Measurements from ENCODE around the gene TYW1.
"Not testable (repeated sequence)": the region's sequence is repeated elsewhere in the genome, so short reads cannot be mapped to it uniquely, and the experiment has no call there.

The TYW1 gene, protein sequence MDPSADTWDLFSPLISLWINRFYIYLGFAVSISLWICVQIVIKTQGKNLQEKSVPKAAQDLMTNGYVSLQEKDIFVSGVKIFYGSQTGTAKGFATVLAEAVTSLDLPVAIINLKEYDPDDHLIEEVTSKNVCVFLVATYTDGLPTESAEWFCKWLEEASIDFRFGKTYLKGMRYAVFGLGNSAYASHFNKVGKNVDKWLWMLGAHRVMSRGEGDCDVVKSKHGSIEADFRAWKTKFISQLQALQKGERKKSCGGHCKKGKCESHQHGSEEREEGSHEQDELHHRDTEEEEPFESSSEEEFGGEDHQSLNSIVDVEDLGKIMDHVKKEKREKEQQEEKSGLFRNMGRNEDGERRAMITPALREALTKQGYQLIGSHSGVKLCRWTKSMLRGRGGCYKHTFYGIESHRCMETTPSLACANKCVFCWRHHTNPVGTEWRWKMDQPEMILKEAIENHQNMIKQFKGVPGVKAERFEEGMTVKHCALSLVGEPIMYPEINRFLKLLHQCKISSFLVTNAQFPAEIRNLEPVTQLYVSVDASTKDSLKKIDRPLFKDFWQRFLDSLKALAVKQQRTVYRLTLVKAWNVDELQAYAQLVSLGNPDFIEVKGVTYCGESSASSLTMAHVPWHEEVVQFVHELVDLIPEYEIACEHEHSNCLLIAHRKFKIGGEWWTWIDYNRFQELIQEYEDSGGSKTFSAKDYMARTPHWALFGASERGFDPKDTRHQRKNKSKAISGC

DNA sequence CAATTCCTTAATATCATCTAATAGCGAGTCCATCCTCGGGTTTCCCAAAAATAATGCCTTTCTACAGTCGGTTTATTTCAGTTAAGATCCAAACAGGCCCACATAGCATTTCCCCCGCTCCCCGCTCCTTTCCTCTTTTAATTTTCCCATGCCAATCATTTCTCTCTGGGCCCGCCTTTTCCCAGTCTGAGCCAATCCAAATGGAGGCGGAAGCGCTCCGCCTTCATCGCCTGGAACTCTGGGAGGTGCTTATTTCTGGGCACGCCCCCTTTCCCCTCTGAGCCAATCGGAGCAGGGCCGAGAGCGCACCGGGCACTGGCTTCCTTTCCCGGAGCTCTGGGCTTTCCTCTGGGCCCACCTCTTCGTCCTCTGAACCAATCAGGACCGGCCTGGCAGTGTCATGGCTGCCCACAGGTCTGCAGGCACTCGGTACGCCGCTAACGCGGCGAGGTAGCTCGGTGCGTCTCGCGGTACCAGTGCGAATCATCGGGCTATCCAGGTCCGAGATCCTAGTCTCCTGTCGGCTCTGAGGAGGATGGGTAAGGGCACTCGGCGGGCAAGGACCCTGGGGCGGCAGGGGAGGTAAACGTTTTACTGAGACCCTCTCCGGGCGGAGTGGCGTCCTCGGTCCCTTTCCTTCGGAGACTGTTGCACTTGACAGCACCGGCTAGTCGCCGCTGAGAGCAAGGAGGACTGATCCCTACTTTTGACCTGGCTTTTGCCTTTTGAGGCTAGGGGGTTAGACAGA is at the start of gene TYW1:
Gene TYW1 (plus strand): TSS at position 390 of the 748 bp plus-strand sequence. CDS start 146 bp downstream, at position 536.
- DNase-seq (ENCODE audit: low spot score) = peak; percentile 71

DNA sequence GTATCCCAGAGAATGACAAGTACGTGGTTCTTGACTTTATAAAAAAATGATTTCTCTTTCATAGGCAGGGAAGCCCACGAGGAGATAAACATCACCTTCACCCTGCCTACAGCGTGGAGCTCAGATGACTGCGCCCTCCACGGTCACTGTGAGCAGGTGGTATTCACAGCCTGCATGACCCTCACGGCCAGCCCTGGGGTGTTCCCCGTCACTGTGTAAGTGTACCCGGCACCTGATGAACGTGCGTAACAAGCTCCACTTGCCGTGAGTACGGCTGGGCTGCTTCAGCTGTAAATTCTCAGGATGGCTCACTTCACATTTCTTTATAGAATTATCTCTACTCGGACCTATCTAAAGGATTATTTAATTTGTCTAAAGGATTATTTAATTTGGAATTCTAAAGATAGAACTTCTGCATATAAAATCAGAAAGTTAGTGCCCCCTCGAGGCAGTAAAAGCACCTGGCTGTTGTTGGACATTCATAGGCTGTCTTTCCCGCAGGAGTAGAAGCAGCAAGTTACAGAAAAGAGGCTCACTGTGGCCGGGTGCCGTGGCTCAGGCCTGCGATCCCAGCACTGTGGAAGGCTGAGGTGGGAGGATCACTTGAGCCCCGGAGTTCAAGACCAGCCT is 48.0 kb upstream of the TYW1 start:
- no peak for DNase-seq (ENCODE audit: low spot score)

DNA sequence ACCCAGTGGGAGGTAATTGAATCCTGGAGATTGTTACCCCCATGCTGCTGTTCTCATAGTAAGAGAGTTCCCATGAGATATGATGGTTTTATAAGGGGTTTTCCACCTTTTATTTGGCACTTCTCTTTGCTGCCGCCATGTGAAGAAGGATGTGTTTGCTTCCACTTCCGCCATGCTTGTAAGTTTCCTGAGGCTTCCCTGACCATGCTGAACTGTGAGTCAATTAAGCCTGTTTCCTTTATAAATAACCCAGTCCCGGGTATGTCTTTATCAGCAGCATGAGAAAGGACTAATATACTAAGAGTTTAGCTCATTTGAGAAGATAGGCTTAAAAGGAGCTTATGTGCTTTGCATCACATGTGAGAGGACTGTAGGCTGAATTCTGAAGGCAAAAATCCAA is 46.3 kb upstream of the TYW1 start:
- no peak for DNase-seq (ENCODE audit: low spot score)

DNA sequence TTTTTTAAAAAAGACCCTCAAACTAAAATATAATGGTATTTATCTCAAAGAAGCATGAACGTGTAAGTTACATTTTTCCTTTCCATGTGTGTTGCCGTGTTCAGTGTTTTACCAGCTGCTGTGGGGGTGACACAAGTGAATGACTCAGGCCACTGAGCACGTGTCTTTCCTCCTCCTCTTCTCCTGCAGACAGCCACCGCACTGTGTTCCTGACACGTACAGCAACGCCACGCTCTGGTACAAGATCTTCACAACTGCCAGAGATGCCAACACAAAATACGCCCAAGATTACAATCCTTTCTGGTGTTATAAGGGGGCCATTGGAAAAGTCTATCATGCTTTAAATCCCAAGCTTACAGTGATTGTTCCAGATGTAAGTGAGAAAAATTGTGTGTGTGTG is 45.9 kb upstream of the TYW1 start:
- DNase-seq (ENCODE audit: low spot score) = no peak

DNA sequence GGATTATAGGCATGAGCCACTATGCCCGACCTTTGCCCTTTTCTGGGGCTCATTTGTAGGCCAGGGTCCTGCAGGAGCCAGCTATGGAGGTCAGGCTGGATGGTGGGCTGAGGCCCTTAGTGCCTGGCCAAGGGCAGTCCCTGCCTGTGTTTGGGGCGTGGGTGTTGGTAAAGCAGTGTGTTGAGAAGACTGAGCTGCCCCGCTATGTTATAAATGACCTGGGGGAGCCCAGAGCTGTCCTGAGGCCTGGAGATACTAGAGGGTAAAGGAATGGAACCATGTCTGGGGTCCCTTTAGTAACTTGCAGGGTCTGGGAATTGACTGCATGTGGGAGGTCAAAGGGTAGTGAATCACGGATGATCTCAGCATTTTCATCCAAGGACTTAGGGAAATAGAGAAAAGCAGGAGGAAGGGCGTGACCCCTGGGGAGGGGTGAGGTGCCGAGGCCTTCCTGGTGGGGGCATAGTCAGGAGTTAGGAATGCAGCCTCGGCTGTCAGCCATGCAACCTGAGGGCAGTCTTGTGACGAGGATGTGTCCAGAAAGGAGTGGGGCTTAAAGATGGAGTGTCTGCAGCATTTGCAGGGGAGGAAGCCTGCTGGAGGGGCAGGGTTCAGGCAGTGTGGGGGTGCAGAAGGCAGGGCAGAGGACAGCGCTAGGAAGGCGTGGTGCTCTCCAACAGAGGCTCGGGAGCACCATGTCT is 44.1 kb upstream of the TYW1 start:
- DNase-seq (ENCODE audit: low spot score) = peak; percentile 34

DNA sequence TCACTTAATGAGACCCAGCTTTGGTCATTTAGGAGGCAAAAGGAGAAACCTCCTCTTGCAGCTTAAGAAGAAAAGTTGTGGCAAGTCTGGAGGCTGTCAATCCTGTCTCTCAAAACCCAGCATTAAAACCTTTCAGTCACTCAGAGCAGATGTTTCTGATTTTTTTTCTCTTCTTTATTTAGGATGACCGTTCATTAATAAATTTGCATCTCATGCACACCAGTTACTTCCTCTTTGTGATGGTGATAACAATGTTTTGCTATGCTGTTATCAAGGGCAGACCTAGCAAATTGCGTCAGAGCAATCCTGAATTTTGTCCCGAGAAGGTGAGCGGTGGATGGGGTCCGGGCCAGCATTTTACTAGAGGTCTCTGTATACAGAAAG is 43.6 kb upstream of the TYW1 start:
- no peak for DNase-seq (ENCODE audit: low spot score)

DNA sequence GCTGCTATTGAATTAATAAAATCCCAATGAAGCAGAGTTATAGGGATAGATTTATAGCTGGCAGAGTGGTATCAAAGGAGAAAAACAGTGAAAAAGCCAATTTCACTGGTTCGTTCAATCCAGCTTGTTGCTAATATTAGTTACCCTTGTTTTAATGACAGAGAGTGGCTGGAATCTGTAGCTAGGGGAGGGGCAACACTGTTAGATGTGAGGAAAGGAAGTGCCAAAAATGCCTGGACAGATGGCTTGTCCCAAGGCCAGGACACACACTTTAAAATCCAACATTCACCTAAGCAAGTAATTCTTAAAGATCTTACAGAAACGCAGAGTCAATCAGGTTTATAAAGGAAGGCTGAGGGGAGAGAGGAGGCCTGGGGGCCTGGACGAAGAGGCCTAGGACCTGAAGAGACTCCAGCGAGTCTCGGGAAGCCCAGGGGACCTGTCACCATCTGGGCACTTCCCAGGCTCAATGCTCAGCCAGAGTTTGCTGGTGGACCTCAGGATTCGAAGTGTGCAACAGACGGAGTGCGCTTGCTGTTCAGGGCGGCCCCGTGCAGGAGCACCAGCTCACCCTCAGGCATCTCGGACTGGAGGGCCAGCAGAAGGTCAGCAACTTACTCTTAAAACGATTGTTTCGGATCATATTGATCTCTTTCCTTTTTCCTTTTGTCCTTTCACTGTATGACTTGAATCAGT is 38.9 kb upstream of the TYW1 start:
- DNase-seq (ENCODE audit: low spot score) = no peak

DNA sequence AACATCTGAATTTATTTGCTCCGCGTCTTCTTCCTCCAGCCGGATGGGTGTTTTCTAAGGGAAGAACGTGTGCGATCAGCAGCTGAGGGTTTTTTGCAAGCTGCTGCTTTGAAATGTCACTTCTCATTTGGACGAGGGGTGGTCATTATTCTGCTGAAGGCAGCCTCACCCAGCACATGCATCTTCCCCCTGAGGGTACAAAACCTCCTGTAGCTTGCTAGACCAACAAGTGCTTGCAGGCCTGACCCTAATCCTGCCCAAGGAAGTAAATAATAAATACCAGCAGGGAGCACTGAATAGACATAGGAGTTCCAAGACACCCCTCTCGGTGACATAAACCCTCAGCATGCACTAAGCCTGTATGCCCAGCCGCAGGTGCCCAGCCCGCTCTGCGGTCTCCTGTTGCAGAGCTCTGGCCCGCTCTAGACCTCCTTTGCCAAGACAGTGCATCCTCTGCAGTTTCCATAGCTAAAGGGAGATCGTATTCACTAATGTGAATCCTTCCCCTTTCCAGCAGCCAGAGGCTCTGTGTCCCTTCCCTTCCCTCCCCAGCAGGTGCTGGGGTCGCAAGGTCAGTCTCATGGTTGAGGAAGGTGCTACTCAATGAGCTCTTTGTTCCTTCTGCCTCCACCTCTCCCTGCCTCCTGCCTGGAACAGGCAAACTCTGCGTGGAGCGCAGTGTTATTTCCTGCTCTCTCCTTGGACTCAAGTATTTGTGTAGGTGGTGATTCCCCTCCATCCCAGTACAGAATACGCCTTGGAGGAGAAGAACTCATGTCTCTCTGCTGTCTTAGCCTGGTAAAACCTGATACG is 37.9 kb upstream of the TYW1 start:
- peak; percentile 38 for DNase-seq (ENCODE audit: low spot score)

DNA sequence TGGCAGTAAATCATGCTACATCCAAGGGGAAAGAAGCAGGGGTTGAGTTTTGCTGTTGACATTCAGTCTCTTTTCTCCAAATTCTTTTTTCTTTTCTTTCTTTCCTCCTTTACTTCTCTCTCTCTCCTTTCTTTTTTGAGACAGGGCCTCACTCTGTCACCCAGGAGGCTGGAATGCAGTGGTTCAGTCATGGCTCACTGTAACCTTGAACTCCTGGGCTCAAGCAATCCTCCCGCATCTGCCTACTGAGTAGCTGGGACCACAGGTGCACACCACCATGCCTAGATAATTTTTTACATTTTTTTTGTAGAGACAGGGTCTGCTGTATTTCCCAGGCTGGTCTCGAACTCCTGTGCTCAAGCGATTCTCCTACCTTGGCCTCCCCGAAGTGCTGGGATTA is 36.4 kb upstream of the TYW1 start:
- no peak for DNase-seq (ENCODE audit: low spot score)

DNA sequence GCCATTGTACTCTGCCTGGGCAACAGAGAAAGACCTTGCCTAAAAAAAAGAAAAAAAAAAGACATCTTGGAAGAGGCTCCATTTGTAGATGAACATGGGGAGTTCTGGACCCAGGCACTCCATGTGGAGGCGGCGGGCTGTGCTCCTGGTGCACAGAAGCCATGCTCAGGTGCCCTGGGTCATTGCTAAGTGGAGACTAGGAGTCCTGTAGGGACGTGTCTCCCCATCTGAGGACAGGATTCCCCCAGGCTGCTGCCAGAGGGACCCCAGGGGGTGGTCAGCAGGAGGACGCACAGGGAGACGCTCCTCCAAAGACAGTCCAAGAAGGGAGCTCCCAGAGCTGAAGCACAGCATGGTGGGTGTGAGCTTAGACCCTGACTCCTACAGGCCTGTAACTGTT is 35.5 kb upstream of the TYW1 start:
- no peak for DNase-seq (ENCODE audit: low spot score)

DNA sequence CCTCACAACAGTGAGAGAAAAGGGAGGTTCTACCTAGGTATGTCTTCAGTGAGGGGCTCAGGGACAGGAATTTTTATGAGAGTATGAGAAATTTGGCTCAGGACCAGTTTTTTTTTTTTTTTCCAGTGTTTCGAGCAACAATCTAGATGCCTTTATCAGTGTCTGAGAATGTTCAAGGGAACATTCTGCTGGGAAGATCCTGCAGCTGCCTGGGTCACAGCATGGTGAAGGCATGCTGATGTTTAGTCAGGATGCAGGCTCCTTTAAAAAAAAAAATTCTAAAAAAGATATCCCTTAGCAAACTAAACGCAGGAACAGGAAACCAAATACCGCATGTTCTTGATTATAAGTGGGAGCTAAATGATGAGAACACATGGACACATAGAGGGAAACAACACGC is 32.2 kb upstream of the TYW1 start:
- DNase-seq (ENCODE audit: low spot score) = no peak

DNA sequence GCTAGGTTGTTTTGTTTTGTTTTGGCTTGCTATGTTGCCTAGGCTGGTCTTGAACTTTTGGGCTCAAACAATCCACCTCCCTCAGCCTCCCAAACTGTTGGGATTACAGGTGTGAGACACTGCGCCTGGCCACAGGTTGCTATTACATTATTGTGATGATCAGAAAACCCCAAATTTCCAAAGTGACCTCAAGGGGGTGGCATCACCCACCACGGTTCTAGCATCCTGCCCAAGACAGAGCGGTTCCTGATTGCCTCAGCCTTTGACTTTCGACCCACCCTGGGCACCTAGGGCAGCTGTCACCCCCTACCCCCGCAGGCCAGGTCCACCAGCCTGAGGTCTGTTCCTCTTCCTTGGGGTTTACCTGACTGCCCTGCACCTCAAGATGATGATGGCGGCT is 29.6 kb upstream of the TYW1 start:
- DNase-seq (ENCODE audit: low spot score) = no peak

DNA sequence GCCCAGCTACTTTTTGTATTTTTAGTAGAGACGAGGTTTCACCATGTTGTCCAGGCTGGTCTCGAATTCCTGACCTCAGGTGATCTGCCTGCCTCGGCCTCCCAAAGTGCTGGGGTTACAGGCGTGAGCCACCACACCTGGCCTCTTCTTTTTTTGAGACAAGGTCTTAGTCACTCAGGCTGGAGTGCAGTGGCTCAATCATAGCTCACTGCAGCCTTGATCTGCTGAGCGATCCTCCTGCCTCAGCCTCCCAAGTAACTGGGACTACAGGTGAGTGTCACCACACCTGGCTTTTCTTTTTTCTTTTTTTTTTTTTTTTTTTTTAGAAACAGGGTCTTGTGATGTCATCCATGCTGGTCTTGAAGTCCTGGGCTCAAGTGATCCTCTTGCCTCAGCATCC is 27.6 kb upstream of the TYW1 start:
- DNase-seq (ENCODE audit: low spot score) = not testable (repeated sequence)

DNA sequence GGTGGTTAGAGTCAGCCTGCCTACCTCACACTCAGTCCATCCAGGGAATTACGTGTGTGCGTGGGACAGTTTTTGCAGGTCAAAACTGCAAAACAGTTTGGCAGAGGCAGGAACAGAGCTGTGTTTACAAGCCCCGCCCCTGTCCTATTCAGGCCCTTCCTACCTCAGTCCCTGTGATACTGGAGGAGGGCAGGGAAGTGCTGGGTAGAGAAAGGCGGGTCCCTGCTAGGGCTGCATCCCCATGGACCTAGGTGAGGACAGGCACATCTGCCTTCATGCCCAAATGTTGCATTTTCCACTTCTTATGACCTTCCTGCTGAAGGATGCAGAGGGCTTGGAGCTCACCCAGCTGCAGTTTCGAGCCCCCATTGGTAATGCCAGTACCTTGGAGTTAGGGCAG is 26.3 kb upstream of the TYW1 start:
- no peak for DNase-seq (ENCODE audit: low spot score)

DNA sequence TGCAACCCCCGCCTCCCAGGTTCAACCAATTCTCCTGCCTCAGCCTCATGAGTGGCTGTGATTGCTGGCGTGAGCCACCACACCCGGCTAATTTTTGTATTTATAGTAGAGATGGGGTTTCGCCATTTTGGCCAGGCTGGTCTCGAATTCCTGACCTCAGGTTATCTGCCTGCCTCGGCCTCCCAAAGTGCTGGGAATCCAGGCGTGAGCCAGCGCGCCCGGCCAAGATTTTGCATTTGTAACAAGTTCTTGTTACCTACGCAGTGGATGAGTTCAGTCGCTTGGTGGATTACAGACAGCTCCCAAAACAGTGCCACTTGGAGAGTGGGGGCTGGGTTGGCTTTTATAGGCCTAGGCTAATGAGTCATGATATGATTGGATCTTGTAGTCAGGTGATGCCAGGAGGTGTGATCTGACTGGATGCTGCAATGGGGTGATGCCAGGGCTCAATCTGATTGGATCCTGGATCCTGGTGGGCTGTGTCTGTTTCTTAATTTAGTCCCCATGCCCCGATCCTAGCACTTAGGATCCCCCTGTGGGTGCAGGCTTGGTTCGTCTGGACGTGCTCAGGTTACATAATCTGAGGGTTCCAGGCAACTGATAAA is 21.5 kb upstream of the TYW1 start:
- DNase-seq (ENCODE audit: low spot score) = no peak

DNA sequence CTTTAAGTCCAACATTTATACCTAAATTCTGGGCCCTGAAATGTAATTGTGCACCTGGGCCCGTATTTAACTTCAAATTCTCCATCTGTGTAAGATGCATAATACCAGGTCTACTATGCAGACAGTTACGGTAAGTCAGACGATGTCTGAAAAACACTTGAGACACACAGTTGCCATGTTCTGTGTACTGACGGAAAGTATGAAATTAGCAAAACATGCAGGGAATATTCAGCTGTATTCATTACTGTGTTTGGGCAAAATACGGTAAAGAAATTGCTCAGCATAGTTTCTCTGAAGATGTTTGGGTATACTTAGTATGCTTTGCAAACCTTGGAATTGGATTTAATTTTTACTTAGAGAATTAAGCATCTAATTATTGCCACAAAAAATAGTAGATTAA is 18.3 kb upstream of the TYW1 start:
- DNase-seq (ENCODE audit: low spot score) = not testable (repeated sequence)

DNA sequence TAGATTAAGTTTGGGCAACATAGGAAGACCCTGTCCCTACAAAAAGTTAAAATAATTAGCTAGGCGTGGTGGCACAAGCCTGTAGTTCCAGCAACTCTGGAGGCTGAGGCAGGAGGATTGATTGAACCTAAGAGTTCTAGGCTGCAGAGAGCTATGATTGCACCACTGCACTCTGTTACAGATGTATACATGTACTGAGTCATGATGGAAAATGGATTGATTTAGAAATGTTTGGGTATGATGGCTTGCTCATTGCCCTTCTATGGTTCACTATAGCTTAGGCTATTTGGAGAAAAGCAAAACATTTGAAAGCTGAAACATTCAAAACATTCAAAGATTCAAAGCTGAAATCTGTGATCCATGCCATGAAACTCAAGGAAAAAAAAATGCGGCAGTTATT is 17.6 kb upstream of the TYW1 start:
- DNase-seq (ENCODE audit: low spot score) = not testable (repeated sequence)

DNA sequence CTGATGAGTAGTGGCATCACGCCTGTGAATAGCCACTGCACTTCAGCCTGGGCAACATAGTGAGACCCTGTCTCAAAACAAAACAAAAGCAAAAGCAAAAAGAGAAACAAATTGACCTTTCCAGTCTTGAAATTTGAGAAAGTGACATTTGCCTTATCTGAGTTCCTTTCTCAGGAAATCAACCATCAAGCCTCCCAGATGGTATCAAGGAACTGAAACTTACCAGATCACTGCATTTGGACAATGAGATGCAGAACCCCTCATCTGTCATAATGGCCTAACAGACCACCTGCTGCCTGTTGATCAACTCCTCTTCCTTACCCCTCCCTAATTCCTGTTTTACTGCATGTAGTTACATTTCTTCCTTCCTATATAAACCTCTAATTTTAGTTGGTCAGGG is 16.3 kb upstream of the TYW1 start:
- DNase-seq (ENCODE audit: low spot score) = not testable (repeated sequence)

DNA sequence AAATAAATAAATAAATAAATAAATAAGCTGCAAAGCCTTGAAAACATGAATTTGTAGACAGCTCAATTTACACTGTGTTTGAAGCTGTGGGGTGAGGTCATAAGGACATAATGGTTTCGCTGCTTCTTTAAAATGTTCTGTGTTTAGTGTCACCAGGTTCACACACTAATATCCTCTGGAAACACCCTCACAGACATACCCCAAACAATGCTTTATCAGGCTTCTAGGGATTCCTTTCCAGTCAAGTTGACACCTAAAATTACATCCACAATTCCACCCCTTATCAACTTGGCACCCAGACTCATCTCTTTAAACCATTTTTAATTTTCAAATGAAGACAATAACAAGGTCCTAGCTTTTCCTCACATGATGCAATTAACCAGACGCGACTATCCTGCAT is 7.1 kb upstream of the TYW1 start:
- DNase-seq (ENCODE audit: low spot score) = not testable (repeated sequence)

DNA sequence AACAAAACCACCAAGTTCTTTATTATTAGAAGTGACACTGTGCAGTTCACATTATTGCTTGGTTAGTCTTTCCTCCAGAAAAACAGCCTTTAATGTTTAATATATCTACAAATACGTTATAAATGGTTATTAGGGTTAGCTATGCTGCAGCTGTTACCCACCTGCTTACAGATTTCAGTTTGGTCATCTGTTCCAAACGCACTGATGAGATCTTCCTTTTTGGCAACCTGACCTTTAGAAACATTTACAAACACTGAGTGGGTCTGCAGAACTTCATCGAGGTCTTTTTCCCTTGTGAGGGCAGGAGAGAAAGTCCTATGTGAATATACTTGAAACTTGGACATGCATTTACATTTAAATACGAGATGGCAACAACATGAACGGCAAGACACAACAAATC is 2.6 kb upstream of the TYW1 start:
- DNase-seq (ENCODE audit: low spot score) = not testable (repeated sequence)

Data from COLO829 (cell line).